GM19351 (cell line): ENCODE results near the gene CFAP410.

Experiments used
- ATAC-seq: cut with Tn5 transposase; IDR thresholded peaks from one replicate; pipeline ENCODE4 v1.9.1; 2021; ENCODE audit warnings: mild to moderate bottlenecking, moderate library complexity; ENCODE audit not compliant: unreplicated experiment

CFAP410 gene

GRCh38 chr21:44300262-44300959 lies 38.8 kb downstream of the CFAP410 start:
- peak; percentile 30 for ATAC-seq

- ATAC-seq, result peak; percentile 58
Observed at GRCh38 chr21:44299458-44300261, 39.5 kb downstream of the CFAP410 start, which contains the start of gene PFKL. Gene PFKL, plus strand, starts transcription at chr21:44300053. Its CDS starts 53 bp downstream, at chr21:44300106.

GRCh38 chr21:44299085-44299457 lies 40.1 kb downstream of the CFAP410 start:
- ATAC-seq, result no peak

GRCh38 chr21:44298301-44298700 lies 40.9 kb downstream of the CFAP410 start:
- ATAC-seq, result no peak

- ATAC-seq, result no peak
Observed at GRCh38 chr21:44297525-44298290, 41.5 kb downstream of the CFAP410 start.

GRCh38 chr21:44296916-44297315 lies 42.3 kb downstream of the CFAP410 start:
- ATAC-seq, result no peak

DNA sequence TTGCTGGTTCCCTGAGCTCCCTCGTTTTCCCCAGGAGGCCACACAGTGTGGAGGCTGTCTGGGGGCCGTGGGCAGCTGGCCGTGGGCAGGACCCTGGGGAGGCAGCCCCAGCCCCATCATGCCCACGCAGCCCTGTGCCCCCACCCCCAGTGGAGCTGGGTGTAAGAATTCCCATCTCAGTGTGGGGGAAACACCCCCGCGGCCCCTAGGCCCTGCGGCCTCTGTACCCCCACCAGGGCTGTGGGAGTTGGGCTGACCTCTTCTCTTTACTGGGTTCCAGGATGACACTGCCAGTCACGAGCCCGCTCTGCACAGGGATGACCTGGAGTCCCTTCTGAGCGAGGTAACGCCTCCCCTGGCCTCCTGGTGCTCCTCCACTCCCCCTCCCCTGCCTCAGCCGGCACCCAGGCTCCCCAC lies 43.1 kb downstream of the CFAP410 start:
- no peak for ATAC-seq

DNA sequence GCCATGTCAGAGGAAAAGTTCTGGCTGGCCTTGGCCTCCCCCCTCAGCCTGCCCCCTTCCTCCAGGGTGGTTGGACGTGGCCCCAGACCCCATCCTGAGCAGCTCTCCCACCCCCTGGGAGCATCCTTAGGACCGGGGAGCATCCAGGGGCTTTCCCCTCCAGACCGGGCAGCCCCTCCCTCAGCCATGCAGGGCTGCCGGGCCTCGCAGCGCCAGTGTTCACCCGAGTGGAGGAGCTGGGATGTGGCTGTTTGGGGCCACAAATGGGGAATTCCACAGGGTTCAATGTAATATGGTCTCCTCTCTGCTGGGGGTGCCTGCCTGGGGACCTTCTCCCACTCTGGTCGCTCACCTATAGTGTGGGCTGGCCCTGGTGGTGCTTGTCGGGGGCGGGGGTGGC lies 43.5 kb downstream of the CFAP410 start:
- no peak for ATAC-seq

DNA sequence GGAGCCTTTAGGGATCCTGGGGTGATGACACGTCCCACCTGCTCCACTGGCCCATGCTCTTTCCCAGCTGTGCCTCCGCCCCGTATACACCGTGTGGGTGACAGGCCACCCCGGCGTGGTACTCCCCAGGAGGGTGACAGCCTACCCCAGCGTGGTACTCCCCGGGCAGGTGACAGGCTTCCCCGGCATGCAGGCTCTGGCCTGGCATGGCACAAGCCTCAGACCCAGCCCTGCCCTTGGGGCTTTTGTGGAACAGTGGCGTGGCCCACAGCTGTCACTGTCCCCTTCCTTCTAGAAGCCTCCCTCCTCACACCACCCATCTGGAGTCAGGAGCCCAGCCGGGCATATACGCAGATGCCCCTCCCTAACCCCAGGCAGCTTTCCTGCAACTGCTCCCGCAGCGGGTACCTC lies 44.0 kb downstream of the CFAP410 start:
- no peak for ATAC-seq

DNA sequence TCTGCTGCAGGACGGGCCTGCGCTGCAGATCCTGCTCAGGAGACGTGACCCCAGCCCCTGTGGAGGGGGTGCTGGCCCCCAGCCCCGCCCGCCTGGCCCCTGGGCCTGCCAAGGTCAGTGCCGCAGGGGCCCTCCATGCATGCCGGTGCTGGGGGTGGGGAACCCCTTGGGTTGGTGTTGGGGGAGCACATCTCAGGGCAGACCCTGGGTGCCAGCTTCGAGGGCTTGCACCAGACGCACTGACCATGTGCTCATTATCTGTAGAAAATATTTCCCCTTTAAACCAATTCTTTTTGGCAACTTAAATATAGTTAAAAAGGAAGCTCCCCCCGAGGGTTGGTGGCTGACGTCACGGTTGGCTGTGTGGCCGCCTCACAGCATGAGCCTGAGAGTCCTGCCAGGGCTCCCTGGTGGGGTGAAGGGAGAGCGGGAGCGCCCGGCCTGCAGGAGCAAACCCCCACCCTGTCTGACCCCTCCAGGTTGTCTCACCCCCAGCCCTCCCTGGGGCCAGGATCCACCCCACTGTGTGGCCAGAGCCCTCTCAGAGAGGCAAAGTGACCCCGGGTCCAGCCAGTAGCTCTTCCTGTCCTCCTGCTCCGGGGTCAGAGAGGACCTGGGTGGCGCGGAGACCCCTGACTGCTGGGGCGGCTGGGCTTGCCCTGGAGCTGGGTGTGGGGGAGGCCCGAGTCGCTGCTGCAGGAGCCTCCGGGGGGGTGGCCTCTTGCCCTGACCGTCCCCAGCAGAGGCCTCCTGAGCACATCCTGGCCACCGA lies 44.6 kb downstream of the CFAP410 start:
- no peak for ATAC-seq

DNA sequence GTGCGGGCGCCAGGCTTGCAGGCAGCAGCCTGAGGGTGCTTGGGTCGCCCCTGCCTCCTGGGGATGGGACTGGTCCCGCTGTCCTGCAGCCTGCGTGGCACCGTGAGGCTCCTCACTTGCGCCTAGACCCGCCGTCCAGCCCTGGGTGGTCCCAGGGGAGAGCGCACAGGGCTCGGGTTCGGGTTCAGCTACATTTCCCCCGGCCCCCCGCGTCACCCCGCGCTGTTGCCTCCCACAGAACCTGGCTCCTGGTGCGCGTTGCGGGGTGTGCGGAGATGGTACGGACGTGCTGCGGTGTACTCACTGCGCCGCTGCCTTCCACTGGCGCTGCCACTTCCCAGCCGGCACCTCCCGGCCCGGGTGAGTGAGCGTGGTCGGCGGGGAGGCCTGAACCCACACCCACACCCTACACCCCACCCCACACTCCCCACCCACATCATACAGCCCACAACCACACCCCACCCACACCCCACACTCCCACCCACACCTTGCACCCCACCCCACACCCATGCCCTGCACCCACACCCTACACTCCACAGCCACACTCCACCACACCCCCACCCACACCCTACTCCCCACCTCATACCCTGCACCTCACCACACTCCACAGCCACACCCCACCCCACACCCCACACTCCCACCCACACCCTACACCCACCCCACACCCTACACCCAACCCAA lies 45.5 kb downstream of the CFAP410 start:
- no peak for ATAC-seq

DNA sequence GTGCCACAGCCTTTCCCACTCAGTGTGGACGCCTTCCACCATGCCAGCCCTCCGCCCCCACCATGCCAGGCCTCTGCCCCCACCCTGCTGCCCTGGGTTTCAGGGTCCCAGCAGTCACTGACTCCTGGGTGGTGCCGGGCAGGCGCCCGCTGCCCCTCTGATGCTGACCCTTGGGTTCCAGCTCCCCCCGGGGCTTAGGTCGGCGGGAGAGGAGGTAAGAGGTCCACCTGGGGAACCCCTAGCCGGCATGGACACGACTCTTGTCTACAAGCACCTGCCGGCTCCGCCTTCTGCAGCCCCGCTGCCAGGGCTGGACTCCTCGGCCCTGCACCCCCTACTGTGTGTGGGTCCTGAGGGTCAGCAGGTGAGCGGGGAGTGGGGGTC lies 46.4 kb downstream of the CFAP410 start:
- no peak for ATAC-seq

DNA sequence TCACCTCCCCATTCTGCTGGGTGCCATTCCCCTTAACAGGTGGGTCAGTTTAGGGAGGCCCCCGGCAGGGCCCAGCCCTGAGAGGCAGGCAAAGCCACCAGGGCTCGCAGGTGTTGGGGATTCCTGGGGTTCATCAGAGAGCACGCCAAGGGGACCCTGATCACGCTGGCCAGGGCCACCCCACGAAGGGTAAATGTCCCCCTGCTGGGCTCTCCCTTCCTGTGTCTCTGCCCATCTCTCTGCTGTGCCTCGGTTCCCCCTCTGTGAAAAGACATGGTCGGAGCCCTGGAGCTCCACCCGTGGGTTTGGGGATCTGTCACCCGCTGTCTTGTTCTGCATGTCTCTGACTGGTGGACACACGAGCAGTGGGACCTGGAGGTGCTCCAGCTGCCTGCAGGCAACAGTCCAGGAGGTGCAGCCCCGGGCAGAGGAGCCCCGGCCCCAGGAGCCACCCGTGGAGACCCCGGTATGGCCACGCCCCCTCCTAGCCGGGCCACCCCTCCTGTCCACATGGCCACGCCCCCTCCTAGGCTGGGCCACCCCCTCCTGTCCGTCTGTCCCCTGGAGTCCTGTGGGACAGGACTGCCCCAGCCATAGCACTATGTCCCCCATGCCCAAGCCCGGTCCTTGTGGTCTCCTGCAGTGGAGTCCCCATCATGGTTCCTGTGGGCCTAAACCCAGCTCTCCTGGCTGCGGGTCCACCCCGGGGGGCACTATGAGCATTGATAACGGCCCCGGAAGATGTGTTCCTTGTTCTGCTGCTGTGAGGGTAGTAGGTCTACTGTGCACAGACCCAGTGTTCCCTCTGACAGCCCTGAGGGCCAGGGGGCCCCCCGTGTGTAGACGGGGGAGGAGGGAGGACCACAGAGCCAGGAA lies 47.0 kb downstream of the CFAP410 start:
- no peak for ATAC-seq

DNA sequence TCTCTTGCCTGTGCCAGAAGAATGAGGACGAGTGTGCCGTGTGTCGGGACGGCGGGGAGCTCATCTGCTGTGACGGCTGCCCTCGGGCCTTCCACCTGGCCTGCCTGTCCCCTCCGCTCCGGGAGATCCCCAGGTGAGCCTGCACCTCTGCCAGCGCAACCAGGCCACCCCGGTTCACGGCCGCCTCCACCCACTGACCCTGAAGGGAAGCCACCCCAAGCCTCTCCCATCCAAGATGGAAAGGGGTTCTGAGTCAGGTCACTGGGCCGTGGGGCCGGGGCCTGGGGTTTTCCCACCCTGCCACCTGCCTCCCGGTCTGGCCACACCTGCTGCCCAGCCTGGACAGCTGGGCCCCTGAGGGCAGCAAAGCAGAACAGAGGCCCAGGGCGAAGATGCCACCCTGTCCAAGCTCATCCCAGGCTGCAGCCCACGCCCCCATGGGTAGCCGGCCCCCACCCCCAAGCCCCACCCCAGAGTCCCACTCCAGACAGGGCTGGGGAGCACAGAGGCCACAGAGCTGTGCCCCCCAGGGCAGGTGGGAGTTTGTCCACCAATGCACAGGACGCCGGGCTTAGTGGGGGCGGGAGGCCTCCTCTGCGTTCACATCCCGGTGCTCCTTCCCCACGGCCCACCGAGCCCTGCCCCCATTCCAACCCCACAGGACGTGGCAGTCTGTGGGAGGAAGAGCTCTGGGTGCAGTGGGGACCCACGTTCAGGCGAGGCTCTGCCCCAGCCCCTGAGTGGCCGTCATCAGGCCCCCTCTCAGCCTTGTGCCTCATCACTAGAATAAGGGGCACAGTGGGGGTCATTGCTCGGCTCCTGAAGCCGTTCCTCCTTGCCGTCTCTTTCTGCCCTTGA lies 47.9 kb downstream of the CFAP410 start:
- no peak for ATAC-seq

GRCh38 chr21:44290327-44291077 lies 48.7 kb downstream of the CFAP410 start:
- no peak for ATAC-seq

GRCh38 chr21:44289381-44290010 lies 49.7 kb downstream of the CFAP410 start:
- no peak for ATAC-seq
